M059J (cell line): ENCODE results near the gene SPO11. TPM values are rescaled to one million over a fixed set of nuclear protein-coding genes. Genes with fewer than 3 reads are reported as not detected.

ENCODE experiments used
- DNase-seq: peaks from one replicate; pipeline ENCODE4 v3.0.0-alpha.2; 2012; ENCODE audit warnings: low read depth
- total RNA-seq: library from RNA; depleted of rRNA; stranded (reverse); fragments of >200 nt; shearing (Covaris generic); gene quantifications from 2 replicates; pipeline ENCODE4 v1.2.3, GENCODE V29; 2014

SPO11 gene
- total RNA-seq, 1 experiment from 2014 or later, result not detected

GRCh38 chr20:57374343-57374930 lies 44.8 kb downstream of the SPO11 start:
- no peak for DNase-seq

GRCh38 chr20:57374931-57375651 lies 45.5 kb downstream of the SPO11 start:
- DNase-seq, result no peak

GRCh38 chr20:57375652-57376230 lies 46.1 kb downstream of the SPO11 start:
- DNase-seq, result no peak

GRCh38 chr20:57377350-57377749 lies 47.7 kb downstream of the SPO11 start:
- DNase-seq, result no peak

GRCh38 chr20:57378107-57378506 lies 48.5 kb downstream of the SPO11 start:
- no peak for DNase-seq

DNA sequence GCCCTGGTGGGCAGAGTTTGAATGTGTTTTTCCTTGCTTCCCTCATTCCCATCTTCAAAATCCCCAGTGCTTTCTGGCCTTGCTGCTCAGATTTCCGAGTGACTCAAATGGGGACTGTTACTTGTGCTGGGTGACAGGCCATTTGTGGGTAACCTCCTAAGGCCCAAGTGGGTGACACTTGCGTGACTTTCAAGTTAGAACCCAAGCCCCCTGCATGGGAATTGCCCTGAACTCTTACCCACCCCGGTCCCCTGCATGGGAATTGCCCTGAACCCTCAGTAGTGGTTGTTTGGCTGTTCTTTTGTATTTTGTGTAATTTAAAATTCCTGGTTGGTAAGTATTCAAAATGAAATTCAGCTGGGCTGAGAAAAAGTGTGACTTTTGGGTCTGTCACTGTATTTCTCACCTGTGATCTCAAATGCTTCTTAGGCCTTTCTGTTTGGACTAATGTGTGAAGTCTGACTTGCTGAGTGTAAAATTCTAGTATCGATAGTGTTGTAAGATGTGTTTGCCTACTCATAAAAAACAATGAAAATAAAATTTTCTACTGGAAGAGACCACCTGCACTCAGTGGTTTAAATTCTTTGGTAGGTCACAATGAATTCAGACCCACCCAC lies 49.2 kb downstream of the SPO11 start:
- DNase-seq, result no peak

DNA sequence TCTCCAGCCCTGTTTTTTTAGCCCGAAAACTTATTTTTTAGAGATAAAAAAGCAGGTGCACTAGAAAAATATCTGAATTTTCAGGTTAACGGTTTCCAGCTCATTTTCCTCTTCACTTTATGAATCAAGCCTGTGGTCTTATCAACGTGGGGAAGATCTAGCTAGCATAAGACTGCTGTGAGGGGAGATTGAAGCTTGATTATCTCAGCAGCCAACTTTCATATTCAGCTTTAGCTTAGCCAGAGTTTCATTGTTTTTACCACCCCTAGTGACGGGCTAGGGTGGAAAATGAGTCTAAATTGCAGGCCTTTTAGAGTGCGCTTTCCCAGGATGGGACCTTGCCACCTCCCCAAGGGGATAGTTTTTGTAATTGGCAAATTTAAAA lies 49.7 kb downstream of the SPO11 start:
- no peak for DNase-seq

- no peak for DNase-seq
Observed at GRCh38 chr20:57380081-57380750, 50.6 kb downstream of the SPO11 start.

GRCh38 chr20:57381596-57382503 lies 52.2 kb downstream of the SPO11 start:
- DNase-seq, result peak; percentile 77

- DNase-seq, result no peak
Observed at GRCh38 chr20:57382516-57382915, 52.9 kb downstream of the SPO11 start.

- no peak for DNase-seq
Observed at GRCh38 chr20:57383447-57384347, 54.1 kb downstream of the SPO11 start.

- DNase-seq, result no peak
Observed at GRCh38 chr20:57384486-57384885, 54.9 kb downstream of the SPO11 start.

GRCh38 chr20:57384953-57385761 lies 55.6 kb downstream of the SPO11 start:
- DNase-seq, result no peak

DNA sequence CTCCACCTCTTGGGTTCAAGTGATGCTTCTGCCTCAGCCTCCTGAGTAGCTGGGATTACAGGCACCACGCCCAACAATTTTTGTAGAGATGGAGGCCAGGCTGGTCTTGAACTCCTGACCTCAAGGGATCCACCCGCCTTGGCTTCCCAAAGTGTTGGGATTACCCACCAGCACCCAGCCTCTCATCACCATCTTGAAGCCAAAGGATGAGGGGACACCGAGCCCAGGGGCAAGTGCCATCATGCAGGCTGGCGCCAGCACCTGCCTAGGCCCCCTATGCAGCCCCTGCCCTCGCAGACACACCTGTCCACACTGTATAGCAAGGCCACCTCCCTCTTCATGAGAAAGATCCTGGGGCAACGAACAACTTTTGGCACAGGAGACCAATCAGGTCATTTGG lies 56.3 kb downstream of the SPO11 start:
- DNase-seq, result no peak

GRCh38 chr20:57386762-57387161 lies 57.2 kb downstream of the SPO11 start:
- DNase-seq, result no peak

GRCh38 chr20:57387463-57387862 lies 57.9 kb downstream of the SPO11 start:
- no peak for DNase-seq

DNA sequence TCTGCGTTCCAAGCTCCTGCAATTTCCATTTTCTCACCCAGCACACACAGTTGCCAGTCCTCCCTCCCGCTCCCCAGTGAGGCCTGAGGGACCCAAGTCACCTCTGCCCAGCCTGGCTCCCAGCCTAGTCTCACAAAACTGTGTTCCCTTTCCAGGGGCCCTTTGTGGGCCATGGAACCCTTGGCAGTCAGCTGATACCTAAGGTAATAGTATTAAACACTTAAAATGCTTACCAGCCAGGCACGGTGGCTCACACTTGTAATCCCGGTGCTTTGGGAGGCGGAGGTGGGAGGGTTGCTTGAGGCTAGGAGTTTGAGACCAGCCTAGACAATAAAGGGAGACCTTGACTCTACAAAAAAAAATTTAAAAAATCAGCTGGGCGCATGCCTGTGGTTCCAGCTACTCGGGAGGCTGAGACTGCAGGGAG lies 58.4 kb downstream of the SPO11 start:
- no peak for DNase-seq

DNA sequence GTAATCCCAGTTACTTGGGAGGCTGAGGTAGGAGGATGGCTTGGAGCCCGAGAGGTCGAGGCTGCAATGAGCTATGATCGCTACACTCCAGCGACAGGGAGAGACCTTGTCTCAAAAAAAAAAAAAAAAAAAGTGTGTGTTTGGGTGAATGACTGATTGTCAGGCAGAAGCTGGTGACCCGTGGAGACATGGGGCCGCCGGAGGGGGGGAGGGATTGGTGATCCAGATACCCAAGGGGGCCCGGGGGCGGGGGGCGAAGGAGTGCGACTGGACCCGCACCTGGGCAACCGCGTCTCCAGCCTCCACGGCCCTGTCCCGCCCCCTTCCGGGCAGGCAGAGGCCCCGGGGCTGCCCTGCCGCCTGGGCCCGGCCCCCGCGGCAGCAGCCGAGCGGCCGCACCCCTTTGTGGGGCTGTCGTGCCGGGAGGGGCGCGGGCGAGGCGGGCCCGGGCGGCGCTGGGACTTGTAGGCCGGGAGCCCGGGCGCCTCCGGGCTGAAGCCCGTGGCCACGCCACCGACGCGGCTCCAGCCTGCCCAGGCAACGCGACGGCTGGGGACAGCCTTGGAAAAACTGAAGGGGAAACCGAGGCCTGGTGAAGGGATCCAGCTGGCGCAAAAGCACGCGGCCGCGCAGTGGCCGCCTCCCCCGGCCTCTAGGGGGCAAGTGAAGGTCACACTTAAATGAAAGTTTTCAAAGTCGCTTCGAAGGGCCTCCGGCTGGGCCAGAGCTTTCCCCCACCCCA lies 59.5 kb downstream of the SPO11 start:
- DNase-seq, result peak; percentile 82
